Left cardiac atrium (tissue), 4 donors: ENCODE data around the gene FHIP1B. TPM values are rescaled to one million over a fixed set of nuclear protein-coding genes. Genes with fewer than 3 reads are reported as not detected.

Experiments used
- ATAC-seq, 2 donors: fragments of 200-7000 bp; cut with Tn5 transposase; one replicate each; pipeline ENCODE4 v1.9.1; 2020; ENCODE audit warnings: mild to moderate bottlenecking in 2 of 2, moderate library complexity in 2 of 2
- DNase-seq: peaks from one replicate; pipeline ENCODE4 v3.0.0-alpha.2; 2020
- intact Hi-C, 2 donors: fragments of 100-400 bp; cut with DNase I; formaldehyde crosslinking; loops; one replicate each; pipeline versions ENCODE4 v1.14.1 to v1.15.1; 2022 to 2023
- total RNA-seq, 2 donors: library from RNA; stranded (reverse); fragmentation: NEBNext Ultra II Directional; extraction: Animal tissue kit (Norgen Biotek cat#: 25700); gene quantifications; one replicate each; pipeline ENCODE4 v1.2.1, GENCODE V29; 2021
- donor health status: DM: no; HTN: yes; CAD: no.
- donor health status: DM: no; HTN: yes; CAD: no; lungs with severe emphysema.
- donor health status: DM: yes; HTN: yes; CAD: no.
- donor health status: Dilated cardiomyopathy.

Gene FHIP1B
- total RNA-seq, 2 donors from 2014 or later, result 16.0 to 16.6 TPM

DNA sequence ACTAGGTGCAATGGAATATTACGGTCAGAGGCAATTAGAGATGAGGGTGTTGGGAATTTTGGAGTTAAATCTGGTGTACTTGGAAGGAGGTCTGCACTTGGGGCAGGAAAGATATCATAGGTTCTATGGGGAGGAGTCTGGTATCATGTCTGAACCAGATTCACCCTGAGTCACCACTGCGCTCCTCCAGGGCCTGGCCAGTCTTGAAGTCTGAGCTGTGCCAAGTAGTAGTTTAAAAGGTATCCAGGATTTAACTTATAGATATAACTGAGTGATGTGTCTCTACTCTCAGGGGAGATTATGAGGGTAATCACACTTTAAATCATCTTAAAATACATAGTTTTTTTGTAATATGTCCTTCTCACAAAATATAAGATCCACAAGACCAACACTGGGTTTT, 11.1 kb upstream of the FHIP1B start:
- intact Hi-C loops, result no loop called here
- ATAC-seq (no peak), DNase-seq (no peak)

DNA sequence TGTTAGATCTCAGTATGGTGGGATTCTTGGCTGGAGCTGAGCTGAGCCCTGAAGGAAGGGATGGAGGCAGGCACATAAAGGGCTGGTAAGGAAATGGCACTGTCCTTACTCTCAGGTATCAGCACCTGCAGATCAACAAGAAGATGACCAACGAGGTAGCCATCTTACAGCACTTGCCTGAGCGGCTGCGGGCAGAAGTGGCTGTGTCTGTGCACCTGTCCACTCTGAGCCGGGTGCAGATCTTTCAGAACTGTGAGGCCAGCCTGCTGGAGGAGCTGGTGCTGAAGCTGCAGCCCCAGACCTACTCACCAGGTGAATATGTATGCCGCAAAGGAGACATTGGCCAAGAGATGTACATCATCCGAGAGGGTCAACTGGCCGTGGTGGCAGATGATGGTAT, 6.9 kb upstream of the FHIP1B start:
- DNase-seq (no peak), ATAC-seq (no peak)
- intact Hi-C loops, result no loop called here

DNA sequence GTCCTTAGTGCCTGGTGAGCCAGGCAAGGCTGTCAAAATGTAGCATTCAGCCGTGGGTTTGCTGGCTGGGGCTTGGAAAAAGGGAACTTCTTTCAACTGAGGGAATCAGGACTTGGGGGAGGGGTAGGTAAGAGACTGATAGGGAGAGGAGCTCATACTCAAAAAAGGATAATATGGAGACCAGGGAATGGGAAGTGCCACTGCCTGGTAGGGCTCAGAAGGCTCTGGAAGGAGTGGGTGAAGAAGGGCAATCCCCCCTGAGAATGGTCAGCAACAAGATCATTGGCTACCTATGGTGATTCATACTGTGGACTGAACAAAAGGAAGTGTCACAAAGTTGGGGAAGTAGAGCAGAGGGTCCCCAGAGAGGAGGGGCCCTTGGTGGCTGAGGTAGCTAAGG, 6.3 kb upstream of the FHIP1B start:
- no peak for DNase-seq
- intact Hi-C loops, result no loop called here
- ATAC-seq, result no peak

DNA sequence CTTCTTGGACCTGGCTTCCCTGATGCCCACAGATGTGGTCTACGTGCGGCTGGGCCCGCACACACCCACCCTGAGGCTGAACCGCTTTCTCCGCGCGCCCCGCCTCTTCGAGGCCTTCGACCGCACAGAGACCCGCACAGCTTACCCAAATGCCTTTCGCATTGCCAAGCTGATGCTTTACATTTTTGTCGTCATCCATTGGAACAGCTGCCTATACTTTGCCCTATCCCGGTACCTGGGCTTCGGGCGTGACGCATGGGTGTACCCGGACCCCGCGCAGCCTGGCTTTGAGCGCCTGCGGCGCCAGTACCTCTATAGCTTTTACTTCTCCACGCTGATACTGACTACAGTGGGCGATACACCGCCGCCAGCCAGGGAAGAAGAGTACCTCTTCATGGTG, 5.7 kb upstream of the FHIP1B start:
- intact Hi-C loops, result no loop called here
- ATAC-seq (no peak), DNase-seq (no peak)

DNA sequence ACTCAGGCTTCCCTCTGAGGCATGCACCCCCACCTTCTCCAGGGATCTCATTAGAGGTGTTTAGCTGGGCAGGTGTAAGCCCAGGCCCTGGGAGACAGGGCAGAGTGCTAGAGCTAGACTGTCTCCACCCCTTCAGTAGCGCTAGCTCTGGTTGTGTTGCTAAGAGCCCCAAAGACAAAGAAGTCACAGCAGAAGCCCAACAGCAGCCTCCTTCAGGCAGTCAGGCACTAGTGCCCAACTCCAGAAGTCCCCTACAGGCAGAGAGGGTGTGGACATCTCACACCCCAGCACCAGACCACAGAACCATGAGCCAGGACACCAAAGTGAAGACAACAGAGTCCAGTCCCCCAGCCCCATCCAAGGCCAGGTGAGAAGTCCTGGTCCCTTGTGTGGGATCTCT, 4.5 kb upstream of the FHIP1B start, which contains the start of gene CNGA4:
CNGA4 (plus strand) TSS at position 188 of the 400 bp plus-strand sequence; CDS start at position 306, 118 bp downstream.
- intact Hi-C loops, result loop anchor here in 1 of 2 donors (10.0 kb wide), 1 partner anchor 236 kb away; the partner anchor contains the start of gene TRIM3
- ATAC-seq (no peak), DNase-seq (no peak)

DNA sequence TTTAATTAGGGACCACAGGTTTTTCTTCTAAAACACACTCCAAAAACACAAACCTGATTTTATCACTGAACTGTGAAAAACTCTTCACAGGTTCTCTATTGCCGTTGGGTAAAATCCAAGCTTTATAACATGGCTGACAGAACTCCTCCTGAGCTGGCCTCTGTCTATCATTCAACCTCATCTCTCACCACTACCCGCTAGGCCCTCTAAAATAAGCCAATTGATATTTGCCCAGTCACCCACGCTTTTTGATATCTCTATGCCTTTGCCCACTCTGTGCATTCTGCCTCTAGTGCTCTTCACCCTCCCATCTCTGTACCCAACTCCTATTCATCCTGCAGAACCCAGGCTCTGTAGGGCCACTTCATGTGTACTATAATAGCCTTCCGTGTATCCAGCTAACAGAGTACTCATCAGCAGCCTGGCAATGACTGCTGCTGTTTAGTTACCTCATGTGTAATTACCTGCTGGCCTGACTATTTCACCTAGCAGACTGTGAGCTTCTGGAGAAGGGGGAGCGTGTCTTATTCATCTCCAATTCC, 3.4 kb upstream of the FHIP1B start:
- DNase-seq, result no peak
- no peak for ATAC-seq
- intact Hi-C loops, result loop anchor here in 1 of 2 donors (10.0 kb wide), 1 partner anchor 237 kb away; the partner anchor contains the start of gene TRIM3

DNA sequence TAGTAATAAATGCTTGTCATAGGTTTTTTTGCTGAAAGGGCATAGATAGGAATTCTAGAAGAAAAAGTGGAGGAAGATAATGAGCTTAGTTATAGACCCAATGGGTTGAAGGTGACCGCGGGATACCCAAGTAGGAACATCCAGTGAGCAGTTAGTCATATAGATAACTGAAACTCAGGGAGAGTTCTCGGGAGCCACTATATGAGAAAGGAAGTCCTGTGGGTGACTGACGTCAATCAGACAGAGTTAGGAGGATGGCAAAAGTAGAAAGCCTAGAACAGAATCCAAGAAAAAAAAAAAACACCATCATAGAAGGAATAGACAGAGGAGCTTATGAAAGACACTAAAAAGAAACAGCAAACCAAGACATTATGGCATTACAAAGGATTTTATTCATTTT, 2.8 kb upstream of the FHIP1B start:
- intact Hi-C loops, result loop anchor here in 1 of 2 donors (10.0 kb wide), 1 partner anchor 238 kb away; the partner anchor contains the start of gene TRIM3
- DNase-seq, result no peak
- ATAC-seq, result no peak

DNA sequence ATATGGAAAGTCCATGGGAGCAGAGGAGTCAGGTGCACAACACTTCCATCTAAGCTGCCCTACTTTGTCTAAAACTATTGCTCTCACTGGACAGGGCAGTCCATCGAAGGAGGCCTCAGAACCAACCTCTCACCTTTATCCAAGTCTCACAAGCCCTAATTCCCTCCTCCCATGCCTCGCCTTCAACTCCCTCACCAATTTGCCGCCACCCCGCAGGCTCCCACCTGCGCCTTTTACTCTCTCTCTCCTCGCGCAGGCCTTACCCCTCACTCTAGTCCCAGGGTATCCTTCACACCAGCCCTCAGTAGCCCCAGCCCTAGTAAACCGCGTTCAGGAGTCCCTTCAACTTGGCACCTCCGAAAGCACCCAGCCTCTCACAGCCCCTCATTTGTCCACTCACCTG, 451 bp downstream of the FHIP1B start:
- DNase-seq (no peak), ATAC-seq (peak in 1 of 2 donors; percentile 4)
- intact Hi-C loops, result loop anchor here in 1 of 2 donors (1.0 to 10.0 kb wide), 2 partner anchors 85 to 241 kb away; partner anchors contain the start of gene TRIM3

DNA sequence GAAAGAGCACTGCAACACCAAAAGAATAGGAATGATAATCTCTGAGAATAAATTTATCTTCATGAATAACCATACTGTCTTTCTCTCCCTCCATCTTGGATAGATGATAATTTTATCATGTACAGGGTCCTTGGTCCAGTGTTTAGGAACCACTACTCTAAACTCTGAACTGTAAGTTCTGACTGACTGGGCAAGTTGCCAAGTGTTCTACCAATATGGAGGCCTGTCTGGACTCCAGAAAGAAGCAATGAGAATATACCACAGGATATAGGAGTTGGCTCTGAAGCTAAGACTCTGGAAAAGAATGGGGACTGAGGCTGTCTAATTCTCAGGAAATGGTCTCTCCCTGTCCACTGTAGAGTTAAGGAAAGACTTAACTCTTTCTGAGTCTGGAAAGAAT, 1.5 kb downstream of the FHIP1B start:
- DNase-seq (no peak), ATAC-seq (no peak)
- intact Hi-C loops, result loop anchor here in 1 of 2 donors (10.0 kb wide), 1 partner anchor 242 kb away; the partner anchor contains the start of gene TRIM3

DNA sequence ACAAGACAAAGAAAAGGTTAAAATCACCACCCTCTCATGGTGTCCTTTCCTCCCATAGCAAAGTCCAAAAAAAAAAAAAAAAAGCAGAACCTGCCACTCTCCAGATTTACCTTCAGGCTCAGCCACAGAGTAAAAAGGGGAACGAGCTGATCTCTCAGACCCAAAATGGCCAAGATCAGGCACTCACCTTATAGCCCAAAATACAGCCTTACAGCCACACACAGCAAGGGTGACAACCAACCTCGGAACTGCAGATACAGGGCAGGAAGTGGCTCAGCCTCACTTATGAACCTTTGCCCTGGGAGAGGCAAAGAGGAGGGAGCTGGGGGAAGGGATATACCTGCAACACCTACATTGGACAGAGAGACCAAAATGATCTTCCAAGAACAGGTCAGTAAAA, 4.5 kb downstream of the FHIP1B start:
- intact Hi-C loops, result loop anchor here in 1 of 2 donors (10.0 kb wide), 1 partner anchor 245 kb away; the partner anchor contains the start of gene TRIM3
- ATAC-seq, result no peak
- no peak for DNase-seq

DNA sequence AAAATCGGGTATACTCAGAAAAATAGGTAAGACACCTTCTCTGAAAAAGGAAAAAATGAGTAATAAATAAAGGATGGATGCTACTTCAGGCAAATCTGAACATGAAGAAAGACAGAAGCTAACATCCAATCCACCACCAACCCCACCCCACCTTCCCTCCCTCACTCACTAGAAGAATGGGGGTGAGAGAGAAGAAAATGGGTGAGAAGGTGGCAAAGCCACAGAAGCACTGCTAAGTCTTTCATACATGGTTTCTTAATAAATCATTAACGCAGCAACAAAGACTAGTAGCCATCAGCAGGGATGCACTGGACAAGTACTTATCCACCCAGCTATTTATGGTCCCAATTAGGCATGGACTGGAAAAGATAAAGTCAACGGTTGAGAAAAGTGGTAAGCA, 5.9 kb downstream of the FHIP1B start:
- DNase-seq (no peak), ATAC-seq (no peak)
- intact Hi-C loops, result no loop called here

DNA sequence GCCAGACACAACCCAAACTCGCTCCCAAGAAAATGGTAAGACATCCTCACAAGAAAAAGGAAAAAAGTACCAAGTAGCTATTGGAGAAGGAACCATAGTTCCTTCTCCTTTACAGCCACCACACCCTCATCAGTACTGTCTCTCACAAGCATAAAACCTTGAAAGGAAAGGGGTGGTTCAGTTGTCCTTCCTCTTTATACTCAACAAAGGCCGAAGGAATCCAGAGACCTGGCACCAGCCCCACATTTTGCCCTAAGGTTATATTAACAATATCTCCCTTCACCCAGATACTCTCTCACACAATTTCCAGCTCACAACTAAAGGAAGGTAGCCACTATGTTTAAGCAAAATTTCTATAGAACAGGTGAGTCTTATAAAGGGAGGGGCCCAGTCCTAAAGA, 8.5 kb downstream of the FHIP1B start:
- DNase-seq, result no peak
- intact Hi-C loops, result no loop called here
- ATAC-seq, result peak in 1 of 2 donors; percentile 37

DNA sequence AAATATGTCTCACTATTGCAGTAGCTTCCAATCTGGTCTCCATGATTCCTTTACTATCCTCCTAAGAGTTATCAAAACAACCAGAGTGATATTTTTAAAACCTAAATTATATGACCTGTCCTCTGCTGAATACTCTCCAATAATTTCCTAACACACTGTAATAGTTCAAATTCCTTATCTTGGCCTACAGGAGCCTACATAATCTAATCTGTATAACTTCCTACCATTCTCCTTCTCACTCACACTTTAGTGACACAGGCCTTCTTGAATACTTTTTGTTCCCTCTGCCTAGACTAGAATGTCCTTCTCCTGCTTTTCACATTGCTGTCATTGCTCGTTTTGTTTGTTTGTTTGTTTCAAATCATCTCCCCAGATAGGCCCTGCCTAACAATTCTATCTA, 9.4 kb downstream of the FHIP1B start:
- intact Hi-C loops, result no loop called here
- no peak for DNase-seq
- peak in 1 of 2 donors; percentile 15 for ATAC-seq

DNA sequence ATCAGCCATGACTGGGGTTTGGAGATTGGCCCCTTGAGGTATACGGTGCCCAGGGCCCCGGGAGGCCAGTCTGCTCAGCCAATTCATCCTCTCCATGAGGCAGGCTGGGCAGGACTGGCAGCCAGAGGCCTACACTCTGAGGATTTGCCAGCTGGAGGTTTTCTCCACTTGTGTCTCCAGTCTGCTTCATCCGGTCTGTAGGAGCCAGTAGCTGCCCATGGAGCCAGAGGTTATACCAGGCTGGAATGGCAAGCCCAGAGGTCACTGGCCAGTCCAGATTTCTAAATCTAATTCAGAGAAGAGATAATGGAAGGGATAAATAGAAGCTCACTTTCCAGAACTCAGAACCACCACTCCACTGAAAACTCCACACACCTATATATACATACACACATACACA, 10.0 kb downstream of the FHIP1B start:
- DNase-seq (no peak), ATAC-seq (peak in 1 of 2 donors; percentile 77)
- intact Hi-C loops, result no loop called here

DNA sequence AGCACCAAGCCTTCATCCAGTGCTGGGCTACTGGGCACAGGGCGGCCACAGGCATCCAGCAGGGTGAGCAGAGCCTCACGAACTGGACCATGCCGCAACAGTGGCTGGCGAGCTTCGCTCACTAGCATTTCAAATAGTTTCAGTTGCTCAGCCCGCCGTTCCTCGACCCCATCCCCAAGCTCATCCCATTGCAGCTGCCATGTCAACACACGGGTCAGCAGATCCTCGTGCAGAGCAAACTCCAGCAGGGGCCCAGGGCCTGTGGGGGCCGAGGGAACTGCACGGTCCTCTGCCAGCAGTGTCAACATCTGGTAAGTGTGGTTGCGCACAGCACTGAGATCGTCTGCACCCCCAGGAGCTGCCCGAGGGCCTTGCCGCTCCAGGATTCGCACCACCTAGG, 10.6 kb downstream of the FHIP1B start:
- intact Hi-C loops, result no loop called here
- no peak for ATAC-seq
- no peak for DNase-seq

DNA sequence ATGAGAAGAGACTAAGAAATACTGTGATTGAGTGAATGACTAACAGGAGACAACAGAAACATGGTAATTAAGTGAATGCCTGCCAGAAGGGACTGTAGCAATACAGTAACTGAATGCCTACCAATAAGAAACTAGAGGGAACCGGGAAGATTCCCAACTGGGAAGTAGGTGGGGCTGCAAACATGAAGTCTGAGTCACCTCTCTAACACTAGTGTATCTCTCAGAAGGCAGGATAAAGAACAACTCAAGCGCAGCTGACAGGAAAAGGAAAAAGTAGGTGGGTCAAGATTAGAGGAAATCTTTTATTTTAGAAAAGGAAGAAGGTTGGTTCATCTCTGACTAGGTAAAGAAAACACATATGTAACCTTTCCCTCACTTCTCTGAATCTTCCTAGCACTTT, 15.1 kb downstream of the FHIP1B start:
- intact Hi-C loops, result no loop called here
- peak; percentile 76 to 97 for ATAC-seq
- DNase-seq, result no peak

DNA sequence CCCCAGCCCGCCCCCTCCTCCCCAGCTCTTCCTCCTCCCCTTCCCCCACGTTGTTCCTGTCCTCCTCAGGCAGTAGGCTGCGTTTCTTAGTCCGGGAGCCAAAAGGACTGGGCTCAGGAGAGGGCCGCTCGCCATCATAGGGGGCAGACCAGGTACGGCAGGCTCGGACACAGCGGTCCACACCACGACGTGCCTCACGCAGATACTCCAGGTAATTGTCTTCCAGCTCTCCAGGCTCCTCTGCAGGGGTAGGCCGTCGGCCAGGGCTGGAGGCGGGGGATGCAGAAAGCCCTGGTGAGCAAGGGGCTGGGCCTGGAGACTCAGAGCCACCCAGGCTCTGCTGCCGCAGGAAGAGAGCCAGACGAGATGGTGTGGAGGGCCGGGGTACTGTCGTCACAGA, 16.7 kb downstream of the FHIP1B start:
- DNase-seq (no peak), ATAC-seq (no peak)
- intact Hi-C loops, result no loop called here

DNA sequence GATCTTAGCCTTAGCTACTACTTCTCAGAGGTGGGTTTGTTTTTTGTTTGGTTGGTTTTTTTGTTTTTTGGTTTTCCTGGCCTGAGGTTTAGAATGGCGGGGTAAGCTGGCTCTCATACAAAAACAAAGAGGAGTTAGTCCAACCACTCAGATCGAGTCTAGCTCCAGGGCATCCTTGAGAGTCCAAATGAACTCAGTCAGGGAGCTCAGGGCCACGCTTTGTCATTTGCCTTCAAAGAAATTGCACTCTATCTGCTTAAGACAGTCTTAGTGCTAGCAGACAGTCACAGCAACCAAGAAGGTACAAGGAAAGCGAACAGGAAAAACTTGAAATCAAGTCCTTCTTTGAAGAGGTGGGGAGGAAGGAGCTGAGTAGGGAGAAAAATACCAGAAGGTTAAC, 17.9 kb downstream of the FHIP1B start:
- ATAC-seq (no peak), DNase-seq (no peak)
- intact Hi-C loops, result no loop called here

DNA sequence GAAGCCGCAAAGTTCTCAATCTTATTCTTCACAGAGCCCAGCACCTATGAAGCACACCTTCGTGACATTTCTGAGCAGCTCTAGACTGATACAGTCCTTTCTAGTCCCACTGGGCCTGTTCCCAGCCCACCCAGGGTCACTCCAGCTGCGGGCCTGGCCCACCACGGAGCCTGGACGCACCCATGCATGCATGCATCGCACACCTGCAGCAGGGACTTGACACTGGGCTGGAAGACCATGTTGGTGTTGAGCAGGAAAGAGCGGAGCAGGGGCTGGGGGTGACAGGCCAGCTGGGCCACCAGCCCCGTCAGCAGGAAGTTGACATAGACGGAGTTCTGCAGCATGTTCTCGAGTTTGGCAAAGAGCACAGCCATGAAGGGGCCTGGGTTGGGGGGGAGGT, 19.9 kb downstream of the FHIP1B start:
- no peak for ATAC-seq
- DNase-seq, result no peak
- intact Hi-C loops, result no loop called here

DNA sequence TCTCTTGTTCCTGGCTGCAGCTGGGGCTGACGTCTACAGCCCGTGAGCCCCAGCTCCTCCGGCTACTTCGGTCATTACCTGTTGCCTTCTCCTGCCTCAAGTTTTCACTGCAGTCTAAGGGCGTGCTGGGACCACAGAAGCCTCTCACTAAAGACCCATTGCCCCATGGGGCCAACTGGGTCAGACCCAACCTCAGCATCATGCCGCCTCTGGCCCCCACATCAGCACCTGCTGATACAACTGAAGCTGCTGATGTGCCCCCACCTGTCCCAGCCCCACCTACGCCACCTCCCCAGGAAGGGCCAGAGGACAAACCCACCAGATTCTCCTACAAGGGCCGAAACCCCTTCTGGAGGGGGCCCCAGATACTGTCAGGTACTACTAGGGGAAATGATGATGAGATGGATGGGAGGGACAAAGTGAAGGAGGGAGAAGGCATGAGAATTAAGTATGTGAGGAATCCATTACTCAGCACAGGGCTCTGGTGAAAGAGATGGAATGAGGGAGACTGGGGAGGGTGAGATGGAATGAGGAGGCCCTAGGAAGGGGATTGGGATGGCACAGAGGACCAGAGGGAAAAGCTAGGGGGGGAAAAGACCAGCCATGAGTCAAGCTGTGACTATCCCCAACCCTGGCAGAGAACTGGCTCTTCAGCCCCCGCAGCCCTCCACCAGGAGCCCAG, 24.0 kb downstream of the FHIP1B start:
- intact Hi-C loops, result no loop called here
- DNase-seq, result no peak
- no peak for ATAC-seq

DNA sequence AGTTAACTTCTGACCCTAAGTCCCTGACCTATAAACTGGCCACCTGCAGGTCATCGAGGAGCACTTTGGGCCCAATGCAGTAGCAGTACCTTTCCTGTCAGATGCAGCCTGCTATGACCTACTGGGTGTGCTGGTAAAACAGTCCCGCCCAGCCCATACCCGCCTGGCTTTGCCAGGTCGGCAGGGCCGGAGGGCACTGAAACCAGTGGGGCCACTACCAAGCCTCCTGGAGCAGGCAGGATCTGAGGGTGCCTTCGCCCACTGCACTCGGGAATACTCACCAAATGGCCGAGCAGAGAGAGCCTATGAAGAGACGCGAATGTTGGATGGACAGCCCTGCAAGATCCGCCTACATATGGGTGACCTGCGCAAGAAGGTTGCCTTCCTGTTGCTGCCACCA, 24.6 kb downstream of the FHIP1B start:
- no peak for ATAC-seq
- DNase-seq, result no peak
- intact Hi-C loops, result no loop called here
